ENCODE data around the gene VSIG4.

GRCh38 chrX:65990702-65991101, 49.2 kb downstream of the VSIG4 start:
- TF ChIP-seq POLR2A (IDR thresholded peaks at IDR 0.05), result no peak
- TF ChIP-seq CTCF (IDR thresholded peaks at IDR 0.05), result no peak
